GF-D8 (cell line): ENCODE data around the gene GCLC.
"Not testable (repeated sequence)": the region's sequence is repeated elsewhere in the genome, so short reads cannot be mapped to it uniquely, and the experiment has no call there.

Source experiments
- DNase-seq: peaks from one replicate; lab custom pipeline; 2025; lab: John Stamatoyannopoulos, UW

GCLC gene

GRCh38 chr6:53556986-53557715 lies 12.2 kb upstream of the GCLC start:
- no peak for DNase-seq

GRCh38 chr6:53553600-53553999 lies 8.7 kb upstream of the GCLC start:
- DNase-seq = not testable (repeated sequence)

- peak; percentile 13 for DNase-seq
Measured at GRCh38 chr6:53551681-53552080, 6.8 kb upstream of the GCLC start.

GRCh38 chr6:53547811-53548496 lies 3.1 kb upstream of the GCLC start:
- peak; percentile 91 for DNase-seq

- no peak for DNase-seq
Measured at GRCh38 chr6:53547166-53547810, 2.4 kb upstream of the GCLC start.

GRCh38 chr6:53546281-53546680 lies 1.4 kb upstream of the GCLC start:
- no peak for DNase-seq

- DNase-seq = no peak
Measured at GRCh38 chr6:53544217-53544469, 758 bp downstream of the GCLC start.

GRCh38 chr6:53543359-53544216 lies 1.3 kb downstream of the GCLC start:
- DNase-seq = no peak

- no peak for DNase-seq
Measured at GRCh38 chr6:53541900-53542299, 3.0 kb downstream of the GCLC start.

- no peak for DNase-seq
Measured at GRCh38 chr6:53540129-53540692, 4.7 kb downstream of the GCLC start.

GRCh38 chr6:53539561-53539960 lies 5.3 kb downstream of the GCLC start:
- no peak for DNase-seq

- no peak for DNase-seq
Measured at GRCh38 chr6:53536561-53536960, 8.3 kb downstream of the GCLC start.

- no peak for DNase-seq
Measured at GRCh38 chr6:53532942-53533341, 12.0 kb downstream of the GCLC start.

- DNase-seq = no peak
Measured at GRCh38 chr6:53532061-53532797, 12.7 kb downstream of the GCLC start.

GRCh38 chr6:53530780-53531386 lies 14.0 kb downstream of the GCLC start:
- no peak for DNase-seq

- DNase-seq = no peak
Measured at GRCh38 chr6:53530346-53530745, 14.6 kb downstream of the GCLC start.

GRCh38 chr6:53529324-53530036 lies 15.4 kb downstream of the GCLC start:
- no peak for DNase-seq

- no peak for DNase-seq
Measured at GRCh38 chr6:53528107-53528506, 16.8 kb downstream of the GCLC start.

- no peak for DNase-seq
Measured at GRCh38 chr6:53527249-53527765, 17.6 kb downstream of the GCLC start.

- DNase-seq = no peak
Measured at GRCh38 chr6:53526000-53526399, 18.9 kb downstream of the GCLC start.
